Measurements from ENCODE around the gene PPM1L.

GRCh38 chr3:160841455-160841854, 85.4 kb downstream of the PPM1L start:
- TF ChIP-seq, protein P1, sequence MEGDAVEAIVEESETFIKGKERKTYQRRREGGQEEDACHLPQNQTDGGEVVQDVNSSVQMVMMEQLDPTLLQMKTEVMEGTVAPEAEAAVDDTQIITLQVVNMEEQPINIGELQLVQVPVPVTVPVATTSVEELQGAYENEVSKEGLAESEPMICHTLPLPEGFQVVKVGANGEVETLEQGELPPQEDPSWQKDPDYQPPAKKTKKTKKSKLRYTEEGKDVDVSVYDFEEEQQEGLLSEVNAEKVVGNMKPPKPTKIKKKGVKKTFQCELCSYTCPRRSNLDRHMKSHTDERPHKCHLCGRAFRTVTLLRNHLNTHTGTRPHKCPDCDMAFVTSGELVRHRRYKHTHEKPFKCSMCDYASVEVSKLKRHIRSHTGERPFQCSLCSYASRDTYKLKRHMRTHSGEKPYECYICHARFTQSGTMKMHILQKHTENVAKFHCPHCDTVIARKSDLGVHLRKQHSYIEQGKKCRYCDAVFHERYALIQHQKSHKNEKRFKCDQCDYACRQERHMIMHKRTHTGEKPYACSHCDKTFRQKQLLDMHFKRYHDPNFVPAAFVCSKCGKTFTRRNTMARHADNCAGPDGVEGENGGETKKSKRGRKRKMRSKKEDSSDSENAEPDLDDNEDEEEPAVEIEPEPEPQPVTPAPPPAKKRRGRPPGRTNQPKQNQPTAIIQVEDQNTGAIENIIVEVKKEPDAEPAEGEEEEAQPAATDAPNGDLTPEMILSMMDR (IDR thresholded peaks at IDR 0.05): no peak
- TF ChIP-seq POLR2A (IDR thresholded peaks at IDR 0.05) (no peak), POLR2AphosphoS5 (IDR thresholded peaks at IDR 0.05) (no peak)

All from suprapubic skin (tissue), 4 donors.